ENCODE measurements around the gene TSHZ3.

The TSHZ3 gene

DNA sequence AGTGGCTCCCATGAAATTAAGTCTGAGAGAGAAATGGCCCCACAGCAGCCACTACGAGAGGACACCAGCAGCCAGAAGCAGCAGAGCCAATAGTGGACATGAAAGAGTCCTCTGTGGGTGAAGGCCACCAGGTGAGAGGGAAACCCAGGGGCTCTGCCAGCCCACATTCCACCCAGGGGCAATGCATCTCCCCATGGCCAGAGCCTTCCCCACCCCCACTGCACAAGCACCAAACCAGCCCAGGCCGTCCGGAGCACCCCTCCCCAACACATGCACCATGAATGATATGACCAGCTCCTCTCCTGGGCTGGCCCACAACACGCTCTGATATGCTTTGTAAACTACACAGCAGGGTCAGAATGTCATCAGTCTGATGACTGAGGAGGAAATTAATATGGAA is 66.9 kb downstream of the TSHZ3 start:
- Histone ChIP-seq H3K4me1 (ENCODE audit: control insufficient read depth, insufficient read depth, low read length, poor library complexity, severe bottlenecking) (no peaks in the 10 kb centered on the region), H3K9me3 (ENCODE audit: control insufficient read depth, low read length) (no peaks in the 10 kb centered on the region), H3K4me3 (ENCODE audit: extremely low read depth, insufficient read depth, low read length, poor library complexity, severe bottlenecking) (no peak overlapping the region), H3K36me3 (ENCODE audit: control insufficient read depth, insufficient read depth, low read length) (peaks cover 16% of the 10 kb centered on the region), H3K27ac (ENCODE audit: low read depth, low read length, severe bottlenecking) (no peak overlapping the region)
- 90 to 92% methylated on average over 2 of the region's 4 CpGs for WGBS, 2 experiments (ENCODE audit: insufficient coverage in 2 of 2)

DNA sequence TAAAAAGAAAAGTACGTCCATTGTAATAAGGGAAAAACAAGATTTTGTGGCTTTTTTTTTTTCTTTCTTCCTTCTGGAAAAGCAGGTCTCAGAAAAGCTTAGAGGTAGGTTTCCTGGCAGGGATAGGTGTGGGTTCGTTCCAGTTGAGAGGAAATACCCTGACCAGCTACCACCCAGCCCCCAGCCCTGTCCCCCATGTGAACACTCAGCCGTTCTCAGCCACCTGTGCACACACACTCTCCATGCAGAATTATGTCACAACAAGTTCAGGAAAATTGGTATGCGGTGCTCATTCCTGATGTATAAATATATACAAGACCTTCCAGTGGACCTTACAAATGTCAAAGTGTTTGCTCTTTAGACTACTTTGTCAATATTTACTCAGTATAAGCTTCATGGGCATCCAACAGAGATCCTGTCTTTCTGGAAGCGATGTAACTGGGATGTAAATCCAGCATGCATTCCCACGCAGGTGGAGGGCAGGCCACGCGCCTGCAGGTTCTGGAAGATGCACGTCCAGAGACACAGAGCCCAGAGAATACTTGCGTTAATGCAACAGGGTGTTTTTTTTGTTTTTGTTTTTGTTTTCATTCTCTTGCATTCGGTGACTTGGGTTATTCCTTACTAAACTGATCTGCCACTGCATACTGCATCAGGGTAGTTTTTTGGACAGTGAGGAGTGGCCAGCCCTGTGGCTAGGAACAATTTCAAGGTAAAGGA is 68.8 kb downstream of the TSHZ3 start:
- Histone ChIP-seq H3K4me1 (ENCODE audit: control insufficient read depth, insufficient read depth, low read length, poor library complexity, severe bottlenecking) (no peaks in the 10 kb centered on the region), H3K36me3 (ENCODE audit: control insufficient read depth, insufficient read depth, low read length) (peaks cover 26% of the 10 kb centered on the region), H3K27ac (ENCODE audit: low read depth, low read length, severe bottlenecking) (no peak overlapping the region), H3K4me3 (ENCODE audit: extremely low read depth, insufficient read depth, low read length, poor library complexity, severe bottlenecking) (no peak overlapping the region), H3K9me3 (ENCODE audit: control insufficient read depth, low read length) (no peaks in the 10 kb centered on the region)
- WGBS, 2 experiments (ENCODE audit: insufficient coverage in 2 of 2) = 92 to 100% methylated on average over 5 to 6 of the region's 11 CpGs

GRCh38 chr19:31279436-31279765 is 69.8 kb downstream of the TSHZ3 start:
- H3K9me3 ChIP-seq (ENCODE audit: control insufficient read depth, low read length) = no peaks in the 10 kb centered on the region
- no peak overlapping the region for H3K27ac ChIP-seq (ENCODE audit: low read depth, low read length, severe bottlenecking)
- H3K4me3 ChIP-seq (ENCODE audit: extremely low read depth, insufficient read depth, low read length, poor library complexity, severe bottlenecking) = no peak overlapping the region
- WGBS, 2 experiments (ENCODE audit: insufficient coverage in 2 of 2) = 92% methylated on average over 15 to 16 of the region's 16 CpGs
- H3K36me3 ChIP-seq (ENCODE audit: control insufficient read depth, insufficient read depth, low read length) = peaks cover 26% of the 10 kb centered on the region
- no peaks in the 10 kb centered on the region for H3K4me1 ChIP-seq (ENCODE audit: control insufficient read depth, insufficient read depth, low read length, poor library complexity, severe bottlenecking)

GRCh38 chr19:31278555-31279435 is 70.4 kb downstream of the TSHZ3 start:
- Histone ChIP-seq H3K4me3 (ENCODE audit: extremely low read depth, insufficient read depth, low read length, poor library complexity, severe bottlenecking) (no peak overlapping the region), H3K4me1 (ENCODE audit: control insufficient read depth, insufficient read depth, low read length, poor library complexity, severe bottlenecking) (no peaks in the 10 kb centered on the region), H3K27ac (ENCODE audit: low read depth, low read length, severe bottlenecking) (no peak overlapping the region), H3K36me3 (ENCODE audit: control insufficient read depth, insufficient read depth, low read length) (peaks cover 26% of the 10 kb centered on the region), H3K9me3 (ENCODE audit: control insufficient read depth, low read length) (no peaks in the 10 kb centered on the region)
- 91 to 96% methylated on average over 27 to 35 of the region's 37 CpGs for WGBS, 2 experiments (ENCODE audit: insufficient coverage in 2 of 2)

DNA sequence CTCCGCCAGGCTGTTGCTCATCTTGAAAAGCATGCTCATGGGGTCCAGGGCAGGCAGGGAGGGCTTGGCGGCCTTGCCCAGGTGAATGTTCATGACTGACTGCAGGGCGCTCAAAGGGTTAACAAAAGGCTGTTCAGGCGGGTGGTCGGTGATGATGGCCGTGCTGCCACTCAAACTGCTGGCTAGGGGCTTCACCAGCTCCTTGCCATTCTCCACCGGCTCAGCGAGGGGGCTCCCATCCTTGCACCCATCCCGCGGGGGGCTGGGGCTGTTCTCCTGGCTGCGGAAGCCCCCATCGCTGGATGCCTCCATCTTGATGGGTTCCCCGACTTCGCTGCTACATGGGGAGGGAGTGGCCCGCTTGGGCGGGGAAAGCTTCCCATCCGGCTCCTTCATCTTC is 71.7 kb downstream of the TSHZ3 start:
- Histone ChIP-seq H3K9me3 (ENCODE audit: control insufficient read depth, low read length) (no peaks in the 10 kb centered on the region), H3K4me3 (ENCODE audit: extremely low read depth, insufficient read depth, low read length, poor library complexity, severe bottlenecking) (no peak overlapping the region), H3K27ac (ENCODE audit: low read depth, low read length, severe bottlenecking) (no peak overlapping the region), H3K36me3 (ENCODE audit: control insufficient read depth, insufficient read depth, low read length) (peaks cover 31% of the 10 kb centered on the region), H3K4me1 (ENCODE audit: control insufficient read depth, insufficient read depth, low read length, poor library complexity, severe bottlenecking) (no peaks in the 10 kb centered on the region)
- 90 to 92% methylated on average over 13 to 16 of the region's 17 CpGs for WGBS, 2 experiments (ENCODE audit: insufficient coverage in 2 of 2)

- no peaks in the 10 kb centered on the region for H3K4me1 ChIP-seq (ENCODE audit: control insufficient read depth, insufficient read depth, low read length, poor library complexity, severe bottlenecking)
- H3K36me3 ChIP-seq (ENCODE audit: control insufficient read depth, insufficient read depth, low read length) = peaks cover 31% of the 10 kb centered on the region
- H3K27ac ChIP-seq (ENCODE audit: low read depth, low read length, severe bottlenecking) = no peak overlapping the region
- H3K9me3 ChIP-seq (ENCODE audit: control insufficient read depth, low read length) = no peaks in the 10 kb centered on the region
- H3K4me3 ChIP-seq (ENCODE audit: extremely low read depth, insufficient read depth, low read length, poor library complexity, severe bottlenecking) = no peak overlapping the region
- 92 to 94% methylated on average over 13 to 15 of the region's 16 CpGs for WGBS, 2 experiments (ENCODE audit: insufficient coverage in 2 of 2)
Observed at GRCh38 chr19:31276831-31277230, 72.4 kb downstream of the TSHZ3 start.

GRCh38 chr19:31275068-31275334 is 74.2 kb downstream of the TSHZ3 start:
- Histone ChIP-seq H3K9me3 (ENCODE audit: control insufficient read depth, low read length) (no peaks in the 10 kb centered on the region), H3K4me1 (ENCODE audit: control insufficient read depth, insufficient read depth, low read length, poor library complexity, severe bottlenecking) (no peaks in the 10 kb centered on the region), H3K4me3 (ENCODE audit: extremely low read depth, insufficient read depth, low read length, poor library complexity, severe bottlenecking) (no peak overlapping the region), H3K27ac (ENCODE audit: low read depth, low read length, severe bottlenecking) (no peak overlapping the region), H3K36me3 (ENCODE audit: control insufficient read depth, insufficient read depth, low read length) (peaks cover 31% of the 10 kb centered on the region)
- WGBS, 2 experiments (ENCODE audit: insufficient coverage in 2 of 2) = 80 to 100% methylated on average over 2 of the region's 2 CpGs

- no peaks in the 10 kb centered on the region for H3K9me3 ChIP-seq (ENCODE audit: control insufficient read depth, low read length)
- H3K27ac ChIP-seq (ENCODE audit: low read depth, low read length, severe bottlenecking) = no peak overlapping the region
- H3K4me3 ChIP-seq (ENCODE audit: extremely low read depth, insufficient read depth, low read length, poor library complexity, severe bottlenecking) = no peak overlapping the region
- no peaks in the 10 kb centered on the region for H3K4me1 ChIP-seq (ENCODE audit: control insufficient read depth, insufficient read depth, low read length, poor library complexity, severe bottlenecking)
- WGBS, 2 experiments (ENCODE audit: insufficient coverage in 2 of 2) = 89 to 92% methylated on average over 11 to 15 of the region's 19 CpGs
- H3K36me3 ChIP-seq (ENCODE audit: control insufficient read depth, insufficient read depth, low read length) = peaks cover 31% of the 10 kb centered on the region
Observed at GRCh38 chr19:31274251-31275067, 74.8 kb downstream of the TSHZ3 start.

DNA sequence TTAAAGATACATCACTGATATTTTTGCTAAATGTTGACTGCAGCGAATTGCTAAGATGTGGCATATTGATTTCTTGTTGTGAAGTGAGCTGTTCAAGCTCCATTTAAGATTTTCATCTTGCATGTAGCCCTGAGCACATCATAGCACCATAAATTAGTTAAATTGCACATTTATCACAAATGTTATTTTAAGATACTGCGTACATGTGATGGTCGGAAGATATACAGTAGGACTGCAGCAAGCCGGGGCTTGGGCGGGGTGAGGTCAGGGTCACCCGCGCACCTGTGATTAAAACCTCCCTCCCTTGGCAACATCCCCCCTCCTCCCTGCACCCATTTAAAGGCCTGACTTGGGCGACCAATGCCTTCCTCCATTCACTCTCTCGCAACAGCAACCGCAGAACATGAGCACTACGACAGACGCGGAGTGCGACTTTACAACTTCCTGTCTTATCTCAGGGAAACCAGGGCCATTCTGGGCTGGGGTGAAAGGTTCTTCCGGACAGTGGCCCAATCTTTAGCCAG is 76.6 kb downstream of the TSHZ3 start:
- Histone ChIP-seq H3K4me1 (ENCODE audit: control insufficient read depth, insufficient read depth, low read length, poor library complexity, severe bottlenecking) (no peaks in the 10 kb centered on the region), H3K27ac (ENCODE audit: low read depth, low read length, severe bottlenecking) (no peak overlapping the region), H3K4me3 (ENCODE audit: extremely low read depth, insufficient read depth, low read length, poor library complexity, severe bottlenecking) (no peak overlapping the region), H3K36me3 (ENCODE audit: control insufficient read depth, insufficient read depth, low read length) (peaks cover 17% of the 10 kb centered on the region), H3K9me3 (ENCODE audit: control insufficient read depth, low read length) (no peaks in the 10 kb centered on the region)
- WGBS, 2 experiments (ENCODE audit: insufficient coverage in 2 of 2) = 94 to 96% methylated on average over 14 of the region's 15 CpGs

DNA sequence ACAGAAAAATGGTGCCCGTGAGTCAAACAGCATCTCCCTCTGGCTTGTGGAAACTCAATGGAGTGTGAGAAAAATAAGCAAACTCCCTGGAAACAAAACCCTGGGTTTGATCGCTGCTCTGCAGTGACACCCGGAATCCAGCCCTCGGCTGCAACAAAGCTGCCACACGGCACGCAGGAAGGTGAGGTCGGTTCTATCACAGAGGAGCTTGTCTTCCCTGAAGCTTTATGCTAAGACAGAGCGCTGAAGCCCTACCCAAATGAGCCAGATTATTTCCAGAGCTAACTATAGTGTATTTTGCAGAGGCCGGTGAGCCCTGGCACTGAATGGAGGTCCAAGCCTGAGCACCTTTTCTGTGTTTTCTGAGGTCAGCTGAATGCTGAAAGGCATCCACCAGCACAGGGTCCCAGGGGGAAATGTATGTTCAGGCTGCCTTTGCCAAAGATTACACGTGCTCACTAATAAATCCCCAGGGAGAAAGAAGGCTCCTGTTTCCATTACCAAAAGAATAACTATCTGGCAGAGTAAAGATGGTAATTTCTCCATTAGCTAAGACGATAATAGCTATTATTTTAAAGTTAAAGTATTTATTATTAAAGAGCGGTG is 77.8 kb downstream of the TSHZ3 start:
- Histone ChIP-seq H3K4me1 (ENCODE audit: control insufficient read depth, insufficient read depth, low read length, poor library complexity, severe bottlenecking) (no peaks in the 10 kb centered on the region), H3K36me3 (ENCODE audit: control insufficient read depth, insufficient read depth, low read length) (peaks cover 5% of the 10 kb centered on the region), H3K9me3 (ENCODE audit: control insufficient read depth, low read length) (no peaks in the 10 kb centered on the region), H3K4me3 (ENCODE audit: extremely low read depth, insufficient read depth, low read length, poor library complexity, severe bottlenecking) (no peak overlapping the region), H3K27ac (ENCODE audit: low read depth, low read length, severe bottlenecking) (no peak overlapping the region)
- 80 to 85% methylated on average over 9 of the region's 12 CpGs for WGBS, 2 experiments (ENCODE audit: insufficient coverage in 2 of 2)
